HFFc6 (cell line): ENCODE measurements around the gene ISCA2. TPM values are rescaled to one million over a fixed set of nuclear protein-coding genes. Genes with fewer than 3 reads are reported as not detected.
A peak's percentile ranks its signal among the peaks of the same experiment; 100 is the strongest.

Source experiments
- DNase-seq: peaks from one replicate; pipeline ENCODE4 v3.0.0-alpha.2; 2018
- H3K27ac Mint-ChIP-seq: 2 replicates; pipeline ENCODE4 v1.8.0; 2020; ENCODE audit warnings: mild to moderate bottlenecking, mixed read lengths
- H3K27me3 Mint-ChIP-seq: 2 replicates; pipeline ENCODE4 v1.8.0; 2021; ENCODE audit warnings: mild to moderate bottlenecking, moderate library complexity, mixed read lengths; ENCODE audit not compliant: insufficient read depth
- H3K36me3 Mint-ChIP-seq: 2 replicates; pipeline ENCODE4 v1.8.0; 2021; ENCODE audit warnings: low read depth, mixed read lengths
- H3K4me1 Mint-ChIP-seq: 2 replicates; pipeline ENCODE4 v1.8.0; 2020; ENCODE audit warnings: low read depth, mixed read lengths
- H3K4me3 Mint-ChIP-seq: 2 replicates; pipeline ENCODE4 v1.8.0; 2020; ENCODE audit warnings: mild to moderate bottlenecking, moderate library complexity, mixed read lengths
- H3K9me3 Mint-ChIP-seq: 2 replicates; pipeline ENCODE4 v1.8.0; 2020; ENCODE audit warnings: mild to moderate bottlenecking, mixed read lengths
- total RNA-seq, 6 experiments: library from RNA; stranded (reverse); fragmentation: NEBNext Ultra II Directional; extraction: Animal tissue kit (Norgen Biotek cat#: 25700); gene quantifications; 2 replicates in 1 of 6; 3 replicates in 5 of 6; pipeline ENCODE4 v1.2.3, GENCODE V29; 2021
- TF ChIP-seq, protein P1 (sequence below): fragments of 200-600 bp; sonication (generic); IDR thresholded peaks from 2 replicates; pipeline ENCODE4 v1.5.0; 2021; ENCODE audit warnings: antibody characterized with exemption, mild to moderate bottlenecking

The ISCA2 gene
- total RNA-seq, 6 experiments from 2014 or later: 27.7 to 39.4 (median 30.5) TPM

DNA sequence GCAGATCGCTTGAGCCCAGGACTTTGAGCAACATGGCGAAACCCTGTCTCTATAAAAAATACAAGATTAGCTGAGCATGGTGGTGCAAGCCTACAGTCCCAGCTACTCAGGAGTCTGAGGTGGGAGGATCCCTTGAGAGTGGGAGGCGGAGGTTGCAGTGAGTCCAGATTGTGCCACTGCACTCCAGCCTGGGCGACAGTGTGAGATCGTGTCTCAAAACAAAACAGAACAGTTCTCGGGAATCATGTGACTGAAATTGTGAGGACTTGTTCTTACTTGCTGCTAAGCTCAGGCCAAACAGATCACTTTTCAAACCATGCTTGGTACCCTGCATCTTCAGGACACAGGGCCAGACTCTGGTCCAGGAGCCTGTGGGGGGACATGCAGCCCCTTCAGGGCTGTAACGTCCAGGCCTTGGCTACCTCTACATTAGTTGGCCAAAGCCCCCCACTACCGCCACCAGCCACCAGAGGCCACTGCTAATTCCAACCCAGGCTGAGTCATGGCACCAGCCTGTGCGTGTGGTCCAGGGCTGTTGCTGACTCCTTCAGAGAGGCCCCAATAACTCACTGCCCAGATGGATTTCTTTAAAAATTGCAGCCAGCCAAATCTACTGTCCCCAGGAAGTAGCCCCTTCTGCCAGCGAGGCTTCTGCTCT, 34.1 kb upstream of the ISCA2 start:
- Mint-ChIP-seq H3K4me3 (no peak overlapping the region), H3K27me3 (peaks cover 57% of the 10 kb centered on the region), H3K27ac (no peak overlapping the region), H3K36me3 (no peaks in the 10 kb centered on the region), H3K4me1 (peaks cover 12% of the 10 kb centered on the region), H3K9me3 (no peaks in the 10 kb centered on the region)
- DNase-seq: peak; percentile 70
- TF ChIP-seq, protein P1, sequence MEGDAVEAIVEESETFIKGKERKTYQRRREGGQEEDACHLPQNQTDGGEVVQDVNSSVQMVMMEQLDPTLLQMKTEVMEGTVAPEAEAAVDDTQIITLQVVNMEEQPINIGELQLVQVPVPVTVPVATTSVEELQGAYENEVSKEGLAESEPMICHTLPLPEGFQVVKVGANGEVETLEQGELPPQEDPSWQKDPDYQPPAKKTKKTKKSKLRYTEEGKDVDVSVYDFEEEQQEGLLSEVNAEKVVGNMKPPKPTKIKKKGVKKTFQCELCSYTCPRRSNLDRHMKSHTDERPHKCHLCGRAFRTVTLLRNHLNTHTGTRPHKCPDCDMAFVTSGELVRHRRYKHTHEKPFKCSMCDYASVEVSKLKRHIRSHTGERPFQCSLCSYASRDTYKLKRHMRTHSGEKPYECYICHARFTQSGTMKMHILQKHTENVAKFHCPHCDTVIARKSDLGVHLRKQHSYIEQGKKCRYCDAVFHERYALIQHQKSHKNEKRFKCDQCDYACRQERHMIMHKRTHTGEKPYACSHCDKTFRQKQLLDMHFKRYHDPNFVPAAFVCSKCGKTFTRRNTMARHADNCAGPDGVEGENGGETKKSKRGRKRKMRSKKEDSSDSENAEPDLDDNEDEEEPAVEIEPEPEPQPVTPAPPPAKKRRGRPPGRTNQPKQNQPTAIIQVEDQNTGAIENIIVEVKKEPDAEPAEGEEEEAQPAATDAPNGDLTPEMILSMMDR: peak; percentile 87

DNA sequence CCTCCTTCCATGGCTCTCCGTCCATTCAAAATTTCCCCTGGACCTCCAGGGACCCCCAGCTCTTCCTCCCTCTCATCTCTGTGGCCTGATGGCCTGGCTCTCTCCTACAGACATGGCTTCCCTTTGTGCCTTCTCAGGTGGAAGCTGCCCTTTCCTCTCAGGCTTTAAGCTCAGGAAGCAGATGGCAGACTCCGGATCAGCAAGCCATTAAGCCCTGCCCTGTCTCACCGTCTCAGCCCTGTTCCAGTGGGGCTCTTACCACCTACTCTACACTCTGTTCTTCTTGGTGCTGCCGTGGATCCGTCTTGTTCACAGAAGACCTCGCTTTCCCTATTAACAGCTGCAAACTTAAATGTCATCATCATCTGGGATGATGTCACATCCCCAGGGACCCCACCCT, 33.6 kb upstream of the ISCA2 start:
- no peak overlapping the region for H3K4me3 Mint-ChIP-seq
- H3K27ac Mint-ChIP-seq: no peak overlapping the region
- peaks cover 55% of the 10 kb centered on the region for H3K27me3 Mint-ChIP-seq
- no peaks in the 10 kb centered on the region for H3K36me3 Mint-ChIP-seq
- DNase-seq: no peak
- TF ChIP-seq, protein P1: no peak
- peaks cover 12% of the 10 kb centered on the region for H3K4me1 Mint-ChIP-seq
- no peaks in the 10 kb centered on the region for H3K9me3 Mint-ChIP-seq

GRCh38 chr14:74462993-74463392, 30.6 kb upstream of the ISCA2 start:
- H3K9me3 Mint-ChIP-seq: no peaks in the 10 kb centered on the region
- H3K4me3 Mint-ChIP-seq: no peak overlapping the region
- peaks cover 12% of the 10 kb centered on the region for H3K4me1 Mint-ChIP-seq
- DNase-seq: no peak
- H3K27me3 Mint-ChIP-seq: peaks cover 40% of the 10 kb centered on the region
- TF ChIP-seq, protein P1: no peak
- H3K36me3 Mint-ChIP-seq: no peaks in the 10 kb centered on the region
- no peak overlapping the region for H3K27ac Mint-ChIP-seq

- Mint-ChIP-seq H3K27me3 (peaks cover 40% of the 10 kb centered on the region), H3K4me1 (peaks cover 12% of the 10 kb centered on the region), H3K36me3 (no peaks in the 10 kb centered on the region), H3K4me3 (no peak overlapping the region), H3K9me3 (no peaks in the 10 kb centered on the region), H3K27ac (no peak overlapping the region)
- TF ChIP-seq, protein P1: no peak
- no peak for DNase-seq
Observed at GRCh38 chr14:74463697-74464096, 29.9 kb upstream of the ISCA2 start.

DNA sequence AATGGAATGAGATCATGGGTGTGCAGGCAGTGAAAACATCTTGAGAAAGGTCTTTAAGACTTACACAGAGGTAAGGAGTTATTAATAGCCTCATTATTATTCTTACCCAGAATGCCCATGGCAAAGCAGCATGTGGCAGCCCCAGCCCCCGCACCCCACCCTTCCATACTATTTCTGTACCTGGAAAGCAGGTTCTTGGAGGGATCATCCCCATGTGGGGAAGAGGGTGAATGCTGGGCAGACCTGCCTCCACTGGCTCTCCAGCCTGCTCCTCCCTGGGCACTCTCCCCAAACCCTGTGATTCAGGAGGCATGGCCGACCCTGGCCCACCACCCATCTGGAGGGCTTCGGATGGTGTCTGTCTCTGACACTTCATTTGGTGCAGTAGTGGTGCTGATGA, 28.8 kb upstream of the ISCA2 start:
- no peak overlapping the region for H3K27ac Mint-ChIP-seq
- no peaks in the 10 kb centered on the region for H3K9me3 Mint-ChIP-seq
- DNase-seq: no peak
- peaks cover 8% of the 10 kb centered on the region for H3K4me1 Mint-ChIP-seq
- H3K4me3 Mint-ChIP-seq: no peak overlapping the region
- no peaks in the 10 kb centered on the region for H3K36me3 Mint-ChIP-seq
- TF ChIP-seq, protein P1: no peak
- peaks cover 44% of the 10 kb centered on the region for H3K27me3 Mint-ChIP-seq
